Loucy (cell line): Measurements from ENCODE around the gene CCDC184.

Source experiments
- H2AFZ ChIP-seq: fragments of 200-600 bp; sonication (generic); 2 replicates; pipeline ENCODE4 v1.6.0; 2016; ENCODE audit warnings: antibody characterized with exemption, mild to moderate bottlenecking, low read length, moderate library complexity
- H3F3A ChIP-seq: fragments of 200-600 bp; 2 replicates; pipeline ENCODE4 v1.6.0; 2016; ENCODE audit warnings: antibody characterized with exemption, low read depth, mild to moderate bottlenecking
- H3K27me3 ChIP-seq: fragments of 200-600 bp; sonication (generic); 2 replicates; pipeline ENCODE4 v1.6.1; 2014; ENCODE audit warnings: low read length, mild to moderate bottlenecking; ENCODE audit not compliant: insufficient read depth, poor library complexity, severe bottlenecking
- H3K36me3 ChIP-seq: fragments of 200-600 bp; sonication (generic); 2 replicates; pipeline ENCODE4 v1.6.1; 2016; ENCODE audit warnings: low read length; ENCODE audit not compliant: insufficient read depth
- H3K4me1 ChIP-seq: fragments of 200-600 bp; sonication (generic); 2 replicates; pipeline ENCODE4 v1.5.1; 2014; ENCODE audit warnings: low read length, mild to moderate bottlenecking; ENCODE audit not compliant: insufficient read depth, poor library complexity, severe bottlenecking
- H3K4me2 ChIP-seq: fragments of 200-600 bp; sonication (generic); 2 replicates; pipeline ENCODE4 v1.6.0; 2014; ENCODE audit warnings: antibody characterized with exemption, low read length, low read depth, mild to moderate bottlenecking; ENCODE audit not compliant: poor library complexity, severe bottlenecking
- H3K4me3 ChIP-seq: fragments of 200-600 bp; sonication (generic); 2 replicates; pipeline ENCODE4 v1.5.1; 2014; ENCODE audit warnings: low read length, mild to moderate bottlenecking, mixed read lengths; ENCODE audit not compliant: poor library complexity, severe bottlenecking
- H3K79me2 ChIP-seq: fragments of 200-600 bp; sonication (generic); 2 replicates; pipeline ENCODE4 v1.6.1; 2014; ENCODE audit warnings: low read length; ENCODE audit not compliant: insufficient read depth
- H3K9ac ChIP-seq: fragments of 200-600 bp; sonication (generic); 2 replicates; pipeline ENCODE4 v1.6.0; 2014; ENCODE audit warnings: mild to moderate bottlenecking, low read depth, low read length, moderate library complexity; ENCODE audit not compliant: poor library complexity, severe bottlenecking
- H3K9me2 ChIP-seq: fragments of 200-600 bp; sonication (generic); replicated peaks from 2 replicates; pipeline ENCODE4 v1.6.1; 2016; ENCODE audit warnings: low read depth, low read length, mixed read lengths
- H3K9me3 ChIP-seq: fragments of 200-600 bp; sonication (generic); 2 replicates; pipeline ENCODE4 v1.6.1; 2014; ENCODE audit warnings: mild to moderate bottlenecking, antibody characterized with exemption, low read length, low read depth; ENCODE audit not compliant: insufficient read depth
- H4K20me1 ChIP-seq: fragments of 200-600 bp; sonication (generic); 2 replicates; pipeline ENCODE4 v1.6.0; 2014; ENCODE audit warnings: antibody characterized with exemption, low read length, mild to moderate bottlenecking; ENCODE audit not compliant: insufficient read depth, poor library complexity, severe bottlenecking
- EZH2phosphoT487 ChIP-seq: fragments of 200-600 bp; IDR thresholded peaks from 2 replicates; pipeline ENCODE4 v1.6.1; 2018; ENCODE audit warnings: antibody characterized with exemption, mild to moderate bottlenecking, moderate library complexity, borderline replicate concordance
- TF ChIP-seq, protein P1 (sequence below): fragments of 200-600 bp; sonication (generic); conservative IDR thresholded peaks from 2 replicates; pipeline ENCODE4 v1.5.1; 2014; ENCODE audit warnings: mild to moderate bottlenecking, antibody characterized with exemption, low read length

CCDC184 gene

DNA sequence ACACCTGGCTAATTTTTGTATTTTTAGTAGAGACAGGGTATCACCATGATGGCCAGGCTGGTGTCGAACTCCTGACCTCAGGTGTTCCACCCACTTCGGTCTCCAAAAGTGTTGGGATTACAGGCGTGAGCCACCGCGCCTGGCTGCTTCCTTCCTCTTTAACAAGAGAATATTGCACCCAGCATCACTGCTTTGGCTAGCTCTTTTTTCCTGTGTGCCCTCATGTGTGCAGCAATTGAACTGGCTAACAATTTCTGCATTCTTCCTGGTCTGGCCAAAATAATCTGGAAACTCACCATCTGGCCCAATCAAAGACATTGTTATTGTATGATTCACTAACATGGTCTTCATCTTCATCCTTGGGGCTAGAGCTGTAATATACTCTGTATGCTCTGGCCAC is 23.4 kb upstream of the CCDC184 start:
- H3K9ac ChIP-seq = peak overlapping the region; percentile 11
- H3K4me1 ChIP-seq = peaks cover 31% of the 10 kb centered on the region
- no peaks in the 10 kb centered on the region for H3K9me3 ChIP-seq
- H3K27me3 ChIP-seq = no peaks in the 10 kb centered on the region
- TF ChIP-seq EZH2phosphoT487 = no peak
- TF ChIP-seq, protein P1, sequence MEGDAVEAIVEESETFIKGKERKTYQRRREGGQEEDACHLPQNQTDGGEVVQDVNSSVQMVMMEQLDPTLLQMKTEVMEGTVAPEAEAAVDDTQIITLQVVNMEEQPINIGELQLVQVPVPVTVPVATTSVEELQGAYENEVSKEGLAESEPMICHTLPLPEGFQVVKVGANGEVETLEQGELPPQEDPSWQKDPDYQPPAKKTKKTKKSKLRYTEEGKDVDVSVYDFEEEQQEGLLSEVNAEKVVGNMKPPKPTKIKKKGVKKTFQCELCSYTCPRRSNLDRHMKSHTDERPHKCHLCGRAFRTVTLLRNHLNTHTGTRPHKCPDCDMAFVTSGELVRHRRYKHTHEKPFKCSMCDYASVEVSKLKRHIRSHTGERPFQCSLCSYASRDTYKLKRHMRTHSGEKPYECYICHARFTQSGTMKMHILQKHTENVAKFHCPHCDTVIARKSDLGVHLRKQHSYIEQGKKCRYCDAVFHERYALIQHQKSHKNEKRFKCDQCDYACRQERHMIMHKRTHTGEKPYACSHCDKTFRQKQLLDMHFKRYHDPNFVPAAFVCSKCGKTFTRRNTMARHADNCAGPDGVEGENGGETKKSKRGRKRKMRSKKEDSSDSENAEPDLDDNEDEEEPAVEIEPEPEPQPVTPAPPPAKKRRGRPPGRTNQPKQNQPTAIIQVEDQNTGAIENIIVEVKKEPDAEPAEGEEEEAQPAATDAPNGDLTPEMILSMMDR = no peak
- H3K9me2 ChIP-seq = no peaks in the 10 kb centered on the region
- H3F3A ChIP-seq = 0 out of 2 replicates have a peak, but pooled peaks cover 3% of the 10 kb centered on the region
- H3K79me2 ChIP-seq = peaks cover 16% of the 10 kb centered on the region
- H3K4me2 ChIP-seq = peak overlapping the region; percentile 60
- no peaks in the 10 kb centered on the region for H3K36me3 ChIP-seq
- H4K20me1 ChIP-seq = no peaks in the 10 kb centered on the region
- no peak overlapping the region for H3K4me3 ChIP-seq
- 0 out of 2 replicates have a peak overlapping the region, but pooled peaks have one; percentile 7 for H2AFZ ChIP-seq

DNA sequence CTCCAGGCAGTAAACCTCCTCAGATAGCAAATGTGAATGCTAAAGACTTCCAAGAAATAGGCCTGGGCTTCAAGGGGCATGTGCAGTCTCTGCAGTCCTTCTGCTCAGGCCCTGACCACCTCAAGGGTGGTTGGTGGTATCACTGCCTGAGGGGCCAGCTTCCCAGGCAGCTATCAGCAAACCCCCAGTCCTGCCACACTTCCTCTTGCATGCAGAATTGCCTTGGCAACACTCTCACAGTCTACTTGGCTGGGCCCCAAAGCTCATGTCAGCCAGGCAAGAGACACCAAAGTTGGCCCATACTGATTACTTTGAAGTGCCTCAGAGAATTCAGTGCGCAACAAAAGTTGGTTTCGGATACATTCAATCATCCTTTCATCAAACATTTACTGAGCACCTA is 22.6 kb upstream of the CCDC184 start:
- peak overlapping the region; percentile 60 for H3K4me2 ChIP-seq
- no peaks in the 10 kb centered on the region for H3K9me3 ChIP-seq
- H3K9me2 ChIP-seq = no peaks in the 10 kb centered on the region
- peak overlapping the region; percentile 7 for H3K4me3 ChIP-seq
- H3K79me2 ChIP-seq = peaks cover 13% of the 10 kb centered on the region
- TF ChIP-seq EZH2phosphoT487 = no peak
- TF ChIP-seq, protein P1 = no peak
- no peaks in the 10 kb centered on the region for H4K20me1 ChIP-seq
- H2AFZ ChIP-seq = peak overlapping the region; percentile 7
- H3K27me3 ChIP-seq = no peaks in the 10 kb centered on the region
- H3K9ac ChIP-seq = peak overlapping the region; percentile 11
- peaks cover 28% of the 10 kb centered on the region for H3K4me1 ChIP-seq
- H3F3A ChIP-seq = 0 out of 2 replicates have a peak, but pooled peaks cover 3% of the 10 kb centered on the region
- H3K36me3 ChIP-seq = no peaks in the 10 kb centered on the region

DNA sequence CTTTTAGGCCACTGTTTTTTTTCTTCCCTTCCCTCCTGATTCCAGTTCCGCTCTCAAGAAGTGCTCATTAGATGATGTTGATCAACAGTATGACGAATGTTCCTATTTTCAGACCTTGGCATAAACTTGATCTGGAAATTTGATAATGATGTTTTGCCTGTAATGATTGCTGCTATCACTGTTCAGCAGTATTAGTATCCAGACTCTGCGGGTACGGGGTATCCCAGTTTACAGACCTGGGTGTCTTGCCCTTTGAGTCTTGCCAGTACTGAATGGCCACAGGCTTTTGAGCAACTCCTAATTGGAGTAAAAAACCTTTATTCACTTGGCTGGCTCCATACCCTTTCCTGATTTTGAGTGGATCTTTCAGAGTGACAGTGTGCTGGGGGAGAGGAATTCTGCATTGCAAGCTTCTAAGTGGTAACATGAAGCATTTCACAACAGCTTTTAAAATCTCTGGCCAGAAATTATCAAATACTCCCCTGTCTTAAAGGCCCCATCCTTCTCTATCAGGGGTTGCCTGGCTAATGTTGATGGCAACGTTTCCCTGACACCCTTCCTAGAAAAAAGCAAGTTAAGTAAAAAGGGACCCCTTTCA is 20.2 kb upstream of the CCDC184 start:
- Histone ChIP-seq H3K79me2 (no peaks in the 10 kb centered on the region), H3K9me3 (no peaks in the 10 kb centered on the region), H3K4me2 (no peak overlapping the region), H3K27me3 (no peaks in the 10 kb centered on the region), H3K9ac (no peak overlapping the region), H3K4me1 (peaks cover 22% of the 10 kb centered on the region), H3F3A (0 out of 2 replicates have a peak, but pooled peaks cover 3% of the 10 kb centered on the region), H3K9me2 (no peaks in the 10 kb centered on the region), H2AFZ (0 out of 2 replicates have a peak overlapping the region, but pooled peaks have one; percentile 35), H4K20me1 (no peaks in the 10 kb centered on the region), H3K36me3 (no peaks in the 10 kb centered on the region), H3K4me3 (no peak overlapping the region)
- TF ChIP-seq, protein P1 = no peak
